CD4-positive, alpha-beta memory T cell (primary cell): ENCODE measurements around the gene GDPD1. TPM values are rescaled to one million over a fixed set of nuclear protein-coding genes. Genes with fewer than 3 reads are reported as not detected.
A peak's percentile ranks its signal among the peaks of the same experiment; 100 is the strongest.
"Not testable (repeated sequence)": the region's sequence is repeated elsewhere in the genome, so short reads cannot be mapped to it uniquely, and the experiment has no call there.

Experiments used
- CTCF ChIA-PET: fragments of 350-600 bp; sonication (Branson Sonifier 250); formaldehyde crosslinking; loops from one replicate; lab custom pipeline; 2021; ENCODE audit warnings: inconsistent platforms; ENCODE audit not compliant: partially characterized antibody; lab: Charles Lee
- POLR2A ChIA-PET: fragments of 350-600 bp; sonication (Branson Sonifier 250); formaldehyde crosslinking; loops from one replicate; lab custom pipeline; 2021; ENCODE audit not compliant: partially characterized antibody; lab: Charles Lee
- DNase-seq, 5 donors: peaks; one replicate each; pipeline versions ENCODE4 v3.0.0 to v3.0.0-alpha.2; 2020 to 2022; ENCODE audit warnings: mixed read lengths in 1 of 5
- H3K27ac ChIP-seq: one replicate; pipeline ENCODE4 v1.7.0; 2013; ENCODE audit warnings: low read depth, low read length
- H3K27me3 ChIP-seq: 2 replicates; pipeline ENCODE4 v1.7.0; 2013; ENCODE audit warnings: mild to moderate bottlenecking, low read length, moderate library complexity; ENCODE audit not compliant: insufficient read depth
- H3K36me3 ChIP-seq: 2 replicates; pipeline ENCODE4 v1.7.0; 2013; ENCODE audit warnings: mild to moderate bottlenecking, low read length, moderate library complexity; ENCODE audit not compliant: insufficient read depth
- H3K4me1 ChIP-seq: 2 replicates; pipeline ENCODE4 v1.7.0; 2013; ENCODE audit warnings: mild to moderate bottlenecking, low read length, moderate library complexity; ENCODE audit not compliant: insufficient read depth
- H3K4me3 ChIP-seq, 2 donors: one replicate each; pipeline ENCODE4 v1.7.0; 2013; ENCODE audit warnings: low read length in 2 of 2, mild to moderate bottlenecking in 1 of 2
- H3K9me3 ChIP-seq, 2 donors: one replicate each; pipeline ENCODE4 v1.7.0; 2013; ENCODE audit warnings: low read length in 2 of 2, control low read depth in 1 of 2; ENCODE audit not compliant: control insufficient read depth in 1 of 2
- H3K27ac Mint-ChIP-seq, 7 donors: one replicate each; pipeline ENCODE4 v1.8.0; 2020 to 2021; ENCODE audit warnings: mixed read lengths in 7 of 7, mild to moderate bottlenecking in 6 of 7, inconsistent platforms in 3 of 7, moderate library complexity in 3 of 7
- H3K27me3 Mint-ChIP-seq, 2 donors: one replicate each; pipeline ENCODE4 v1.8.0; 2020 to 2021; ENCODE audit warnings: mixed read lengths in 2 of 2
- H3K36me3 Mint-ChIP-seq, 2 donors: one replicate each; pipeline ENCODE4 v1.8.0; 2020 to 2021; ENCODE audit warnings: mixed read lengths in 2 of 2, inconsistent platforms in 1 of 2, mild to moderate bottlenecking in 1 of 2
- H3K4me1 Mint-ChIP-seq, 4 donors: one replicate each; pipeline ENCODE4 v1.8.0; 2020 to 2021; ENCODE audit warnings: mixed read lengths in 4 of 4, mild to moderate bottlenecking in 1 of 4
- H3K4me3 Mint-ChIP-seq, 8 donors: one replicate each; pipeline ENCODE4 v1.8.0; 2020 to 2021; ENCODE audit warnings: mixed read lengths in 8 of 8, mild to moderate bottlenecking in 7 of 8, moderate library complexity in 6 of 8, inconsistent platforms in 3 of 8
- H3K9me3 Mint-ChIP-seq, 8 donors: one replicate each; pipeline ENCODE4 v1.8.0; 2020 to 2021; ENCODE audit warnings: mixed read lengths in 8 of 8, mild to moderate bottlenecking in 5 of 8, inconsistent platforms in 3 of 8, moderate library complexity in 1 of 8
- intact Hi-C: fragments of 100-400 bp; cut with micrococcal nuclease; formaldehyde crosslinking; loops from one replicate; pipeline ENCODE4 v1.15.1; 2023
- polyA plus RNA-seq, 2 donors: library from polyadenylated mRNA; unstranded; fragments of 300-500 nt; fragmentation: Illumina TruSeq; gene quantifications; one replicate each; pipeline ENCODE4 v1.2.3, GENCODE V29; 2021
- total RNA-seq, 2 experiments: library from RNA; stranded (reverse); gene quantifications; one replicate each; pipeline ENCODE4 v1.2.3, GENCODE V29; 2021

Gene GDPD1
- total and polyA plus RNA-seq, 4 experiments from 2014 or later: 0.88 to 5.3 (median 3.6) TPM

- H3K4me3 Mint-ChIP-seq, DNase-seq, H3K9me3 ChIP-seq, H3K4me1 ChIP-seq, CTCF ChIA-PET, H3K4me3 ChIP-seq, H3K27ac Mint-ChIP-seq, POLR2A ChIA-PET, H3K27ac ChIP-seq, H3K27me3 ChIP-seq, H3K9me3 Mint-ChIP-seq, intact Hi-C loops, H3K36me3 ChIP-seq, H3K27me3 Mint-ChIP-seq, H3K4me1 Mint-ChIP-seq, H3K36me3 Mint-ChIP-seq: not testable (repeated sequence)
Measured at GRCh38 chr17:59290302-59290998, 70.1 kb downstream of the GDPD1 start.

DNA sequence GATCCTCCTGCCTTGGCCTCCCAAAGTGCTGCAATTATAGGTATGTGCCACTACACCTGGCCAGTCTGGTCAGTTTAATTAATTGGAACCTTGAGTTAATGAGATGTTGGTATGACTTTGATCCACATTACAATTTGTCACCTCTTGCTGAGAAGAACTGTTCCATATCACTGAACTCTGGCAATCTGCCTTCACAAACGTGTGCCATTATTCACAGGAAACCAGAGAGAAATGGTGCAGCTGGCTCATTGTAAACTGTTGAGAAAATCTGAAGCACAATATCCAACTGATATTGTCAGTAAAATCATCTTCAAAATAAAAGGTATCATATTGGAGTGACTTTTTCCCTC, 71.8 kb downstream of the GDPD1 start:
- no peaks in the 10 kb centered on the region for H3K9me3 Mint-ChIP-seq
- no peaks in the 10 kb centered on the region for H3K4me1 Mint-ChIP-seq
- CTCF ChIA-PET: interaction anchor here (1.6 kb wide), 1 partner anchor 19 kb away, joined by 4 read pairs; no protein-coding TSS in a partner anchor
- Histone ChIP-seq H3K9me3 (no peaks in the 10 kb centered on the region), H3K27me3 (no peaks in the 10 kb centered on the region), H3K27ac (no peak overlapping the region), H3K4me3 (no peak overlapping the region), H3K36me3 (no peaks in the 10 kb centered on the region), H3K4me1 (no peaks in the 10 kb centered on the region)
- no peak overlapping the region for H3K27ac Mint-ChIP-seq
- no peaks in the 10 kb centered on the region for H3K36me3 Mint-ChIP-seq
- H3K4me3 Mint-ChIP-seq: no peak overlapping the region
- intact Hi-C loops: no loop called here
- no peak for DNase-seq
- H3K27me3 Mint-ChIP-seq: no peaks in the 10 kb centered on the region
- POLR2A ChIA-PET: no interaction called here

DNA sequence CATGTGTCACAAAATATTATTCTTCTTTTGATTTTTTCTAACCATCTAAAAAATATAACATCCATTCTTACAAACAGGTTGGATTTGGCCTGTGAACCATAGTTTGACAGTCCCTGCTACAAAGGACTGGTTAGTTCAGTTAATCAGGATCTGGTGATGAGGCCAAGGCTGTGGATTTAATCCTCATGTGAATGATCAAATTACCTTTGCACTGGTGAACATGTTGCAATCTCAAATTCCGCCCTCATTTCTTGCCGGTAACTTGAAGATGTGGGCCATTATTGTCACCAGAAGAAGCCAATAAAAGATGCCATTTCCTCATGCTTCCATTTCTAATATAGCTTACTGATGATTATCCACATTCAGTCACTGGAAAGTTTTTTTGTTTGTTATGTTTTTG, 75.9 kb downstream of the GDPD1 start:
- H3K9me3 Mint-ChIP-seq: no peaks in the 10 kb centered on the region
- H3K27me3 Mint-ChIP-seq: peaks cover 0 to 2% of the 10 kb centered on the region in 2 donors
- no peak for DNase-seq
- no peaks in the 10 kb centered on the region for H3K36me3 ChIP-seq
- H3K27me3 ChIP-seq: no peaks in the 10 kb centered on the region
- H3K27ac Mint-ChIP-seq: no peak overlapping the region
- ChIA-PET POLR2A (no interaction called here), CTCF (interaction anchor here (0.6 kb wide), 1 partner anchor 11 kb away, joined by 3 read pairs; no protein-coding TSS in a partner anchor)
- H3K4me3 ChIP-seq: no peak overlapping the region
- no peaks in the 10 kb centered on the region for H3K4me1 ChIP-seq
- no peaks in the 10 kb centered on the region for H3K4me1 Mint-ChIP-seq
- intact Hi-C loops: no loop called here
- H3K4me3 Mint-ChIP-seq: no peak overlapping the region
- no peaks in the 10 kb centered on the region for H3K9me3 ChIP-seq
- no peak overlapping the region for H3K27ac ChIP-seq
- H3K36me3 Mint-ChIP-seq: no peaks in the 10 kb centered on the region

DNA sequence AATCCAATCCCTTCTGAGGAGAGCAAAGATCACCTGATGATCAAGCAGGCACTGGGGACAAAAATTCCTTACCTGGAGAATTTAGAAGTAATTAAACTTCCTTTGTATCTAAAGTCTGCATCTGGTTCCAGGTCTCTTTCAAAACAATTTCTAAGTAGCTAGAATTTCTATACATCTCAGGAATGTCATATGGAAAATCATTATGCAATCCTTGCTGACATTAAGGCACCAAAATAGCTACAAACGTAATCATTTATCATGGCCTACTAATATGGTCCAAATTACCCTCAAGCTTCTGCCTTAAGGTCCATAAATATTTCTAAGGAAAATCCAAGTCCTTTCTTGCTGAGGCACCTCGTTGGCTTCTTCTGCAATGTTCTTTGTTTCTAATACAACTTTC, 78.2 kb downstream of the GDPD1 start:
- Histone ChIP-seq H3K36me3 (no peaks in the 10 kb centered on the region), H3K27me3 (no peaks in the 10 kb centered on the region), H3K4me3 (no peak overlapping the region), H3K9me3 (no peaks in the 10 kb centered on the region), H3K4me1 (no peaks in the 10 kb centered on the region), H3K27ac (no peak overlapping the region)
- no peaks in the 10 kb centered on the region for H3K4me1 Mint-ChIP-seq
- ChIA-PET POLR2A (no interaction called here), CTCF (no interaction called here)
- intact Hi-C loops: no loop called here
- peaks cover 1 to 2% of the 10 kb centered on the region in 2 donors for H3K27me3 Mint-ChIP-seq
- H3K9me3 Mint-ChIP-seq: no peaks in the 10 kb centered on the region
- H3K4me3 Mint-ChIP-seq: no peak overlapping the region
- peak overlapping the region in 1 of 7 donors; percentile 41 for H3K27ac Mint-ChIP-seq
- DNase-seq: no peak
- no peaks in the 10 kb centered on the region for H3K36me3 Mint-ChIP-seq

DNA sequence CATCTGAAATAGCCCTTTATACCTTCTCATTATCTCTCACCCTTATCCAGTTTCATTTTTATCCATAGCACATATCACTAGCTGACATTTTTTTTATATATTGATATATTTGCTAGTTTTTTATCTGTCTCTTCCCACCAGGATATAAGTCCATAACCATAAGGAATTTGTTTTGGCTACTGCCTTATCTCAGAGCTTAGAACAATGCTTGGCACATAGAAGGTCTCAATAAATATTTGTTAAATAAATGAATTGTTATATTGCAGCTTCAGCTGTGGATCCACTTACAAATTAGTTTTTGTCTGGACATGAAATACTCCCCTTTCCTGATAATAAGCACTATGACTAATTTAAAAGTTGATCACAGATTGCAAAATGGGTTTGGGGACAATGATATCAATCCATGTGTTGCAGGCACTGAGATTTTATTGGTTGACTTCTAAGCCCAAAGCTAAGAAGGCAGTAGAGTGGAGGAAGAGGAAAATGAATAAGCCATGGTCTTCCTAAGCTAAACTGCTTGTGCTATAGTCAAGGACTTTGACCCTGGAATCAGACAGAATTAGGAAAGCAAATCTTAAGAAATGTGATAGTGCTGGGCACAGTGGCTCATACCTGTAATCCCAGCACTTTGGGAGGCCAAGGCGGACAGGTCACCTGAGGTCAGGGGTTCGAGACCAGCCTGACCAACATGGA, 79.2 kb downstream of the GDPD1 start:
- POLR2A ChIA-PET: no interaction called here
- intact Hi-C loops: no loop called here

GRCh38 chr17:59300941-59301340, 80.6 kb downstream of the GDPD1 start:
- intact Hi-C loops: no loop called here
- no peak for DNase-seq
- no peaks in the 10 kb centered on the region for H3K4me1 ChIP-seq
- H3K9me3 ChIP-seq: no peaks in the 10 kb centered on the region
- ChIA-PET CTCF (interaction anchor here (2.1 kb wide), 1 partner anchor 10 kb away, joined by 9 read pairs; no protein-coding TSS in a partner anchor), POLR2A (interaction anchor here (0.6 kb wide), 1 partner anchor 81 kb away, joined by 3 read pairs; the partner anchor contains the start of gene GDPD1)
- Mint-ChIP-seq H3K36me3 (no peaks in the 10 kb centered on the region), H3K4me3 (no peak overlapping the region), H3K27ac (no peak overlapping the region), H3K4me1 (no peaks in the 10 kb centered on the region), H3K9me3 (no peaks in the 10 kb centered on the region), H3K27me3 (peaks cover 5 to 8% of the 10 kb centered on the region in 2 donors)
- no peaks in the 10 kb centered on the region for H3K36me3 ChIP-seq
- H3K4me3 ChIP-seq: no peak overlapping the region
- no peaks in the 10 kb centered on the region for H3K27me3 ChIP-seq
- H3K27ac ChIP-seq: no peak overlapping the region

More for the DNA sequence above, 79.2 kb downstream of the GDPD1 start:
- Histone ChIP-seq H3K4me3 (no peak overlapping the region), H3K9me3 (no peaks in the 10 kb centered on the region), H3K27me3 (no peaks in the 10 kb centered on the region), H3K36me3 (no peaks in the 10 kb centered on the region), H3K27ac (no peak overlapping the region), H3K4me1 (no peaks in the 10 kb centered on the region)
- Mint-ChIP-seq H3K4me3 (no peak overlapping the region), H3K9me3 (no peaks in the 10 kb centered on the region), H3K36me3 (no peaks in the 10 kb centered on the region), H3K27me3 (peaks cover 1 to 5% of the 10 kb centered on the region in 2 donors), H3K4me1 (no peaks in the 10 kb centered on the region), H3K27ac (no peak overlapping the region)
- CTCF ChIA-PET: interaction anchor here (0.8 kb wide), 1 partner anchor 12 kb away, joined by 3 read pairs; no protein-coding TSS in a partner anchor
- DNase-seq: no peak

DNA sequence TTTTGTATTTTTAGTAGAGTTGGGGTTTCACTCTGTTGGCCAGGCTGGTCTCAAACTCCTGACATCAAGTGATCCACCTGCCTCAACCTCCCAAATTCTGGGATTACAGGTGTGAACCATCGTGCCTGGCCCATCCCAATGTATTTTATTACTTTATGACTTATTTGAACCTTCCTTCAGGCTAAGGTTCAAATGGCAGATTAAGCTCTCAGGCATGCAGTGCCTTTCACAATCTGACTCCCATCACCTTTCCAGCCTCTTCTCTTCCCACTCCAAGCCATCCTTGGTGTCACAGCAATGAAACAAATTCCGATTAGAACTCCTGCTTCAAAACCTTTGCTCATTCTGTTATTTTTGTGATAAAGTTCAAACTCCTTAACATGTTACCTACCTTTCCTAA, 84.5 kb downstream of the GDPD1 start:
- ChIA-PET CTCF (no interaction called here), POLR2A (no interaction called here)
- Mint-ChIP-seq H3K4me3 (no peak overlapping the region), H3K27me3 (peaks cover 5% of the 10 kb centered on the region in 2 donors), H3K36me3 (no peaks in the 10 kb centered on the region), H3K27ac (peak overlapping the region in 1 of 7 donors; percentile 33), H3K4me1 (no peaks in the 10 kb centered on the region), H3K9me3 (no peaks in the 10 kb centered on the region)
- DNase-seq: no peak
- Histone ChIP-seq H3K27ac (no peak overlapping the region), H3K9me3 (no peaks in the 10 kb centered on the region), H3K4me3 (no peak overlapping the region), H3K27me3 (no peaks in the 10 kb centered on the region), H3K4me1 (no peaks in the 10 kb centered on the region), H3K36me3 (no peaks in the 10 kb centered on the region)
- intact Hi-C loops: no loop called here
